Measurements from ENCODE around the gene PEX11G. TPM values are rescaled to one million over a fixed set of nuclear protein-coding genes. Genes with fewer than 3 reads are reported as not detected.

The PEX11G gene
- total RNA-seq, 1 experiment from 2014 or later: 2.9 TPM

DNA sequence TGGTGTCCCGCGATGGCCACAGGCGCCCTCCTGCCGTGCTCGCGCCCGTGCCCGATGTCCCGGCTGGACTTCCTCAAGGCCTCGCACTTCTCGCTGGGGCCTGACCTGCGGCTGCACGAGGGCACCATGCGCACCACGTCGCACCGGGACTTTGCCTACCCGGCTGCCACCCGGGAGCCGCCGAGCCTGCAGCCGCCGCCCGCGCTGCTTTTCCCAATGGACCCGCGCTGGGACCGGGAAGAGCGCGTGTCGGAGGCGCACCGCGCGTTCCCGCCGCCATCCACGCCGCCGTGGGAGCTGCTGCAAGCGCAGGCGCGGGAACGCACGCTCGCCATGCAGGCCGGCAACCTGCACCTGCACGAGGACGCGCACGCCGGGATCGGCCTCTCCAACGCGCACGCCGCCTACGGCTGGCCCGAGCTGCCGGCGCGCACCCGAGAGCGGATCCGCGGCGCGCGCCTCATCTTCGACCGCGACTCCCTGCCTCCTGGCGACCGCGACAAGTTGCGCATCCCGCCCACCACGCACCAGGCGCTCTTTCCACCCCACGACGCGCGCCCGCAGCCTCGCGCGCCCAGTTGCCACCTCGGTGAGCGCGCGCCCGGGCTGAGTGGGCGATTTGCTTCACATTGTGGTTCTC is 12.1 kb upstream of the PEX11G start:
- Histone ChIP-seq H3K4me3 (ENCODE audit: low read depth in 2 of 2, low read length in 2 of 2) (peak overlapping the region; percentile 43 to 45), H3K27ac (ENCODE audit: low read length) (0 out of 2 replicates have a peak overlapping the region, but pooled peaks have one; percentile 39), H3K9me3 (ENCODE audit: control insufficient read depth, insufficient read depth, low read depth, low read length) (no peaks in the 10 kb centered on the region), H3K27me3 (ENCODE audit: control insufficient read depth, insufficient read depth, low read length) (no peaks in the 10 kb centered on the region), H3K4me1 (ENCODE audit: control insufficient read depth, insufficient read depth, low read length) (no peaks in the 10 kb centered on the region), H3K36me3 (ENCODE audit: control insufficient read depth, insufficient read depth, low read length) (no peaks in the 10 kb centered on the region)
- ChIA-PET CTCF (no interaction called here), POLR2A (no interaction called here)
- ATAC-seq: peak; percentile 90
- DNase-seq (ENCODE audit: low read depth, low spot score): no peak
- no TSS peak for BruUV-seq (replicated peaks)
- intact Hi-C loops (cut with micrococcal nuclease; ENCODE audit: unreplicated experiment) (no loop called here), in situ Hi-C loops (cut with HindIII; ENCODE audit: low pct_unique_long_range_greater_than_20kb, low sequenced_read_pairs) (no loop called here)
- TF ChIP-seq, protein P1, sequence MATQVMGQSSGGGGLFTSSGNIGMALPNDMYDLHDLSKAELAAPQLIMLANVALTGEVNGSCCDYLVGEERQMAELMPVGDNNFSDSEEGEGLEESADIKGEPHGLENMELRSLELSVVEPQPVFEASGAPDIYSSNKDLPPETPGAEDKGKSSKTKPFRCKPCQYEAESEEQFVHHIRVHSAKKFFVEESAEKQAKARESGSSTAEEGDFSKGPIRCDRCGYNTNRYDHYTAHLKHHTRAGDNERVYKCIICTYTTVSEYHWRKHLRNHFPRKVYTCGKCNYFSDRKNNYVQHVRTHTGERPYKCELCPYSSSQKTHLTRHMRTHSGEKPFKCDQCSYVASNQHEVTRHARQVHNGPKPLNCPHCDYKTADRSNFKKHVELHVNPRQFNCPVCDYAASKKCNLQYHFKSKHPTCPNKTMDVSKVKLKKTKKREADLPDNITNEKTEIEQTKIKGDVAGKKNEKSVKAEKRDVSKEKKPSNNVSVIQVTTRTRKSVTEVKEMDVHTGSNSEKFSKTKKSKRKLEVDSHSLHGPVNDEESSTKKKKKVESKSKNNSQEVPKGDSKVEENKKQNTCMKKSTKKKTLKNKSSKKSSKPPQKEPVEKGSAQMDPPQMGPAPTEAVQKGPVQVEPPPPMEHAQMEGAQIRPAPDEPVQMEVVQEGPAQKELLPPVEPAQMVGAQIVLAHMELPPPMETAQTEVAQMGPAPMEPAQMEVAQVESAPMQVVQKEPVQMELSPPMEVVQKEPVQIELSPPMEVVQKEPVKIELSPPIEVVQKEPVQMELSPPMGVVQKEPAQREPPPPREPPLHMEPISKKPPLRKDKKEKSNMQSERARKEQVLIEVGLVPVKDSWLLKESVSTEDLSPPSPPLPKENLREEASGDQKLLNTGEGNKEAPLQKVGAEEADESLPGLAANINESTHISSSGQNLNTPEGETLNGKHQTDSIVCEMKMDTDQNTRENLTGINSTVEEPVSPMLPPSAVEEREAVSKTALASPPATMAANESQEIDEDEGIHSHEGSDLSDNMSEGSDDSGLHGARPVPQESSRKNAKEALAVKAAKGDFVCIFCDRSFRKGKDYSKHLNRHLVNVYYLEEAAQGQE (IDR thresholded peaks at IDR 0.05; ENCODE audit: insufficient read depth in 1 of 2, low read depth in 2 of 2, low read length in 1 of 2): no peak
- TF ChIP-seq, protein P2, sequence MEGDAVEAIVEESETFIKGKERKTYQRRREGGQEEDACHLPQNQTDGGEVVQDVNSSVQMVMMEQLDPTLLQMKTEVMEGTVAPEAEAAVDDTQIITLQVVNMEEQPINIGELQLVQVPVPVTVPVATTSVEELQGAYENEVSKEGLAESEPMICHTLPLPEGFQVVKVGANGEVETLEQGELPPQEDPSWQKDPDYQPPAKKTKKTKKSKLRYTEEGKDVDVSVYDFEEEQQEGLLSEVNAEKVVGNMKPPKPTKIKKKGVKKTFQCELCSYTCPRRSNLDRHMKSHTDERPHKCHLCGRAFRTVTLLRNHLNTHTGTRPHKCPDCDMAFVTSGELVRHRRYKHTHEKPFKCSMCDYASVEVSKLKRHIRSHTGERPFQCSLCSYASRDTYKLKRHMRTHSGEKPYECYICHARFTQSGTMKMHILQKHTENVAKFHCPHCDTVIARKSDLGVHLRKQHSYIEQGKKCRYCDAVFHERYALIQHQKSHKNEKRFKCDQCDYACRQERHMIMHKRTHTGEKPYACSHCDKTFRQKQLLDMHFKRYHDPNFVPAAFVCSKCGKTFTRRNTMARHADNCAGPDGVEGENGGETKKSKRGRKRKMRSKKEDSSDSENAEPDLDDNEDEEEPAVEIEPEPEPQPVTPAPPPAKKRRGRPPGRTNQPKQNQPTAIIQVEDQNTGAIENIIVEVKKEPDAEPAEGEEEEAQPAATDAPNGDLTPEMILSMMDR (IDR thresholded peaks at IDR 0.05): no peak
- TF ChIP-seq TCF7L2 (IDR thresholded peaks at IDR 0.05; ENCODE audit: low read depth, low read length) (no peak), SIN3A (IDR thresholded peaks at IDR 0.05; ENCODE audit: borderline replicate concordance, insufficient read depth, low read depth, low read length) (no peak)

DNA sequence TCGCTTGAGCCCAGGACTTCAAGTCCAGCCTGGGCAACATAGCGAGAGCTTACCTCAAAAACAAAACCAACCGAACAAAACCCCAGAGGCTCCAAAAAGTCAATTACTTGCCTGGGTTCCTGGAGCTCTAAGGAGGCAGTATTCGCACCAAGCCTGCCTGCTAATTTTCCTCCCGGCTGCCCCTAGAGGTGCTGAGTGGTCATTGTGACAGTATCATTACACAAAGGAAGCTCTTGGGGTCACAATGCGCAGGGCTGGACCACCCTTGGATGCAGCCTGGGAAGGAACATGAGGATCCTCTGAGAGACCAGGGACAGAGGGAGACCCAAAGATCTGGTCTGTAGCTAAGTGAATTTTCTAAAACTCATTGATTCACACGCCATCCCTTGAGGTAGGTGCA is 8.5 kb upstream of the PEX11G start:
- no TSS peak for BruUV-seq (replicated peaks)
- Histone ChIP-seq H3K36me3 (ENCODE audit: control insufficient read depth, insufficient read depth, low read length) (no peaks in the 10 kb centered on the region), H3K27me3 (ENCODE audit: control insufficient read depth, insufficient read depth, low read length) (no peaks in the 10 kb centered on the region), H3K4me1 (ENCODE audit: control insufficient read depth, insufficient read depth, low read length) (no peaks in the 10 kb centered on the region), H3K9me3 (ENCODE audit: control insufficient read depth, insufficient read depth, low read depth, low read length) (no peaks in the 10 kb centered on the region), H3K27ac (ENCODE audit: low read length) (no peak overlapping the region), H3K4me3 (ENCODE audit: low read depth in 2 of 2, low read length in 2 of 2) (no peak overlapping the region)
- ChIA-PET CTCF (interaction anchor here (0.9 to 1.1 kb wide), 3 partner anchors 9 to 71 kb away, joined by 3 to 8 read pairs (median 4); no protein-coding TSS in a partner anchor), POLR2A (interaction anchor here (0.6 kb wide), 1 partner anchor 78 kb away, joined by 8 read pairs; no protein-coding TSS in a partner anchor)
- 0 out of 2 replicates have a peak, but pooled peaks have one; percentile 50 for ATAC-seq
- DNase-seq (ENCODE audit: low read depth, low spot score): no peak
- TF ChIP-seq, protein P2 (IDR thresholded peaks at IDR 0.05): peak; percentile 68
- TF ChIP-seq TCF7L2 (IDR thresholded peaks at IDR 0.05; ENCODE audit: low read depth, low read length): no peak
- intact Hi-C loops (cut with micrococcal nuclease; ENCODE audit: unreplicated experiment): no loop called here
- in situ Hi-C loops (cut with HindIII; ENCODE audit: low pct_unique_long_range_greater_than_20kb, low sequenced_read_pairs): no loop called here
